GM12872 (cell line): ENCODE results near the gene PCDHGA8.
A peak's percentile ranks its signal among the peaks of the same experiment; 100 is the strongest.

Source experiments
- CTCF ChIP-seq: IDR thresholded peaks from 3 replicates; pipeline ENCODE4 v1.5.1; 2011; ENCODE audit warnings: low read depth, mild to moderate bottlenecking, low read length, moderate library complexity; ENCODE audit not compliant: insufficient read depth

The PCDHGA8 gene

GRCh38 chr5:141351591-141351990, 40.8 kb upstream of the PCDHGA8 start:
- no peak for TF ChIP-seq CTCF

- TF ChIP-seq CTCF: peak; percentile 48
Measured at GRCh38 chr5:141354900-141355469, 37.4 kb upstream of the PCDHGA8 start, which contains the start of gene PCDHGA4. TSS of gene PCDHGA4 (plus strand) at chr5:141355021. CDS start at chr5:141355108, 87 bp downstream.

GRCh38 chr5:141355641-141356040, 36.8 kb upstream of the PCDHGA8 start:
- no peak for TF ChIP-seq CTCF

- no peak for TF ChIP-seq CTCF
Measured at GRCh38 chr5:141356133-141356532, 36.3 kb upstream of the PCDHGA8 start.

GRCh38 chr5:141356950-141357349, 35.5 kb upstream of the PCDHGA8 start:
- no peak for TF ChIP-seq CTCF

- TF ChIP-seq CTCF: peak; percentile 72
Measured at GRCh38 chr5:141359790-141360426, 32.5 kb upstream of the PCDHGA8 start, which contains the start of gene PCDHGB2. TSS of gene PCDHGB2 (plus strand) at chr5:141359994. CDS start at chr5:141360136, 142 bp downstream.

GRCh38 chr5:141360685-141361084, 31.7 kb upstream of the PCDHGA8 start:
- no peak for TF ChIP-seq CTCF
